ENCODE results near the gene NPTX1. TPM values are rescaled to one million over a fixed set of nuclear protein-coding genes. Genes with fewer than 3 reads are reported as not detected.

NPTX1 gene
- total and polyA plus RNA-seq, 2 experiments from 2014 or later: 3.4 to 20.5 TPM

DNA sequence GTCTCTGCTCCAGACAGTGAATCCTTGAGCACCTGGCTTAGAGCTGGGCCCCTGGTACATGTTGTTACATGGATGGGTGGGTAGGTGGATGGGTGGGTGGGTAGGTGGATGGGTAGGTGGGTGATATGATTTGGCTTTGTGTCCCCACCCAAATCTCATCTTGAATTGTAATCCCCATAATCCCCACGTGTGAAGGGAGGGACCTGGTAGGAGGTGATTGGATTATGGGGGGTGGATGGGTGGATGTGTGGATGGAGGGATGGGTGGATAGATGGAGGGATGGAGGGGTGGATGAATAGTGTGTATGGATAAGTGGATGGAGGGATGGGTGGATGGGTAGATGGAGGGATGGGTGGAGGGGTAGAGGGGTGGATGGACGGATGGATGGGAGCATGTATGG, 26.6 kb upstream of the NPTX1 start:
- Mint-ChIP-seq H3K4me1 (peaks cover 5% of the 10 kb centered on the region), H3K27ac (no peak overlapping the region), H3K9me3 (no peaks in the 10 kb centered on the region), H3K4me3 (no peak overlapping the region), H3K27me3 (ENCODE audit: insufficient read depth, low read depth, poor library complexity) (peaks cover 12% of the 10 kb centered on the region), H3K36me3 (ENCODE audit: low read depth) (peaks cover 3% of the 10 kb centered on the region; the same call in 1 of the 3 replicates)
- Histone ChIP-seq H2AFZ (no peak overlapping the region), H3K9me2 (ENCODE audit: insufficient read depth) (no peaks in the 10 kb centered on the region), H3K79me2 (replicated peaks; ENCODE audit: insufficient read depth) (no peaks in the 10 kb centered on the region), H3F3A (replicated peaks; ENCODE audit: low read depth) (no peaks in the 10 kb centered on the region), H4K20me1 (replicated peaks; ENCODE audit: insufficient read depth) (no peaks in the 10 kb centered on the region), H3K4me3 (no peak overlapping the region), H3K4me1 (ENCODE audit: insufficient read depth) (no peaks in the 10 kb centered on the region), H3K27me3 (ENCODE audit: insufficient read depth) (no peaks in the 10 kb centered on the region), H3K36me3 (ENCODE audit: insufficient read depth) (no peaks in the 10 kb centered on the region), H3K27ac (ENCODE audit: low read depth) (no peak overlapping the region), H3K4me2 (no peak overlapping the region)
- TF ChIP-seq NANOG (IDR thresholded peaks at IDR 0.05; ENCODE audit: borderline replicate concordance): no peak
- DNase-seq (ENCODE audit: low spot score) (no peak), ATAC-seq (no peak)

DNA sequence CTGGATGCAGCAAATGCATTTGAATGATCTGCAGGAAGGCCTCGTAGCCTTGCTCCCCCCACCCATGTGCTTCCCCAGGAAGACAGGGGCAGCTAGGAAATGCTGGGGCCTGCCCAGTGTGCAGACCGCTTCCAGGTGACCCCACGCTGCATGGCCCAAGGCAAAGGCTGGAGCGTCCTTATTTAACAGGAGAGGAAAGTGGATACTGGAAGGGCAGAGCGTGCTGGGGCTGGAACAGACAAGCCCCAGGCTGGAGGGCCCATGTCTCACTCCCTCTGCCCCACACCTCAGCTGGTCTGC, 26.1 kb upstream of the NPTX1 start:
- H3K4me2 ChIP-seq: no peak overlapping the region
- peaks cover 5% of the 10 kb centered on the region for H3K4me1 Mint-ChIP-seq
- no peaks in the 10 kb centered on the region for H3K27me3 ChIP-seq (ENCODE audit: insufficient read depth)
- H3K27ac Mint-ChIP-seq: no peak overlapping the region
- H3K79me2 ChIP-seq (replicated peaks; ENCODE audit: insufficient read depth): no peaks in the 10 kb centered on the region
- DNase-seq (ENCODE audit: low spot score) (no peak), ATAC-seq (no peak)
- no peaks in the 10 kb centered on the region for H3K36me3 ChIP-seq (ENCODE audit: insufficient read depth)
- no peak overlapping the region for H2AFZ ChIP-seq
- H3F3A ChIP-seq (replicated peaks; ENCODE audit: low read depth): no peaks in the 10 kb centered on the region
- no peaks in the 10 kb centered on the region for H3K4me1 ChIP-seq (ENCODE audit: insufficient read depth)
- H3K27me3 Mint-ChIP-seq (ENCODE audit: insufficient read depth, low read depth, poor library complexity): peaks cover 14% of the 10 kb centered on the region
- H3K4me3 ChIP-seq: no peak overlapping the region
- no peak overlapping the region for H3K27ac ChIP-seq (ENCODE audit: low read depth)
- H4K20me1 ChIP-seq (replicated peaks; ENCODE audit: insufficient read depth): no peaks in the 10 kb centered on the region
- no peaks in the 10 kb centered on the region for H3K9me2 ChIP-seq (ENCODE audit: insufficient read depth)
- peaks cover 3% of the 10 kb centered on the region; the same call in 1 of the 3 replicates for H3K36me3 Mint-ChIP-seq (ENCODE audit: low read depth)
- no peak overlapping the region for H3K4me3 Mint-ChIP-seq
- H3K9me3 Mint-ChIP-seq: no peaks in the 10 kb centered on the region
- TF ChIP-seq POLR2AphosphoS5 (IDR thresholded peaks at IDR 0.05; ENCODE audit: low read depth) (no peak), ZNF331 (CRISPR knock-in tag; IDR thresholded peaks at IDR 0.05; ENCODE audit: low read depth) (no peak), EZH2phosphoT487 (IDR thresholded peaks at IDR 0.05; ENCODE audit: unreplicated experiment) (no peak), NANOG (IDR thresholded peaks at IDR 0.05; ENCODE audit: borderline replicate concordance) (no peak), STAT1 (IDR thresholded peaks at IDR 0.05; ENCODE audit: unreplicated experiment) (no peak), JUNB (IDR thresholded peaks at IDR 0.05; ENCODE audit: unreplicated experiment) (no peak), CREB1 (CRISPR knock-in tag; IDR thresholded peaks at IDR 0.05; ENCODE audit: low read depth) (no peak), EZH2 (IDR thresholded peaks at IDR 0.05; ENCODE audit: low read depth, unreplicated experiment) (no peak), ZNF114 (CRISPR knock-in tag; IDR thresholded peaks at IDR 0.05) (no peak)
- TF ChIP-seq, protein P1, sequence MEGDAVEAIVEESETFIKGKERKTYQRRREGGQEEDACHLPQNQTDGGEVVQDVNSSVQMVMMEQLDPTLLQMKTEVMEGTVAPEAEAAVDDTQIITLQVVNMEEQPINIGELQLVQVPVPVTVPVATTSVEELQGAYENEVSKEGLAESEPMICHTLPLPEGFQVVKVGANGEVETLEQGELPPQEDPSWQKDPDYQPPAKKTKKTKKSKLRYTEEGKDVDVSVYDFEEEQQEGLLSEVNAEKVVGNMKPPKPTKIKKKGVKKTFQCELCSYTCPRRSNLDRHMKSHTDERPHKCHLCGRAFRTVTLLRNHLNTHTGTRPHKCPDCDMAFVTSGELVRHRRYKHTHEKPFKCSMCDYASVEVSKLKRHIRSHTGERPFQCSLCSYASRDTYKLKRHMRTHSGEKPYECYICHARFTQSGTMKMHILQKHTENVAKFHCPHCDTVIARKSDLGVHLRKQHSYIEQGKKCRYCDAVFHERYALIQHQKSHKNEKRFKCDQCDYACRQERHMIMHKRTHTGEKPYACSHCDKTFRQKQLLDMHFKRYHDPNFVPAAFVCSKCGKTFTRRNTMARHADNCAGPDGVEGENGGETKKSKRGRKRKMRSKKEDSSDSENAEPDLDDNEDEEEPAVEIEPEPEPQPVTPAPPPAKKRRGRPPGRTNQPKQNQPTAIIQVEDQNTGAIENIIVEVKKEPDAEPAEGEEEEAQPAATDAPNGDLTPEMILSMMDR (conservative IDR thresholded peaks at IDR 0.05; ENCODE audit: low read depth in 2 of 2): no peak
- TF ChIP-seq, protein P2, sequence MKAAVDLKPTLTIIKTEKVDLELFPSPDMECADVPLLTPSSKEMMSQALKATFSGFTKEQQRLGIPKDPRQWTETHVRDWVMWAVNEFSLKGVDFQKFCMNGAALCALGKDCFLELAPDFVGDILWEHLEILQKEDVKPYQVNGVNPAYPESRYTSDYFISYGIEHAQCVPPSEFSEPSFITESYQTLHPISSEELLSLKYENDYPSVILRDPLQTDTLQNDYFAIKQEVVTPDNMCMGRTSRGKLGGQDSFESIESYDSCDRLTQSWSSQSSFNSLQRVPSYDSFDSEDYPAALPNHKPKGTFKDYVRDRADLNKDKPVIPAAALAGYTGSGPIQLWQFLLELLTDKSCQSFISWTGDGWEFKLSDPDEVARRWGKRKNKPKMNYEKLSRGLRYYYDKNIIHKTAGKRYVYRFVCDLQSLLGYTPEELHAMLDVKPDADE (IDR thresholded peaks at IDR 0.05): no peak
- TF ChIP-seq, protein P3, sequence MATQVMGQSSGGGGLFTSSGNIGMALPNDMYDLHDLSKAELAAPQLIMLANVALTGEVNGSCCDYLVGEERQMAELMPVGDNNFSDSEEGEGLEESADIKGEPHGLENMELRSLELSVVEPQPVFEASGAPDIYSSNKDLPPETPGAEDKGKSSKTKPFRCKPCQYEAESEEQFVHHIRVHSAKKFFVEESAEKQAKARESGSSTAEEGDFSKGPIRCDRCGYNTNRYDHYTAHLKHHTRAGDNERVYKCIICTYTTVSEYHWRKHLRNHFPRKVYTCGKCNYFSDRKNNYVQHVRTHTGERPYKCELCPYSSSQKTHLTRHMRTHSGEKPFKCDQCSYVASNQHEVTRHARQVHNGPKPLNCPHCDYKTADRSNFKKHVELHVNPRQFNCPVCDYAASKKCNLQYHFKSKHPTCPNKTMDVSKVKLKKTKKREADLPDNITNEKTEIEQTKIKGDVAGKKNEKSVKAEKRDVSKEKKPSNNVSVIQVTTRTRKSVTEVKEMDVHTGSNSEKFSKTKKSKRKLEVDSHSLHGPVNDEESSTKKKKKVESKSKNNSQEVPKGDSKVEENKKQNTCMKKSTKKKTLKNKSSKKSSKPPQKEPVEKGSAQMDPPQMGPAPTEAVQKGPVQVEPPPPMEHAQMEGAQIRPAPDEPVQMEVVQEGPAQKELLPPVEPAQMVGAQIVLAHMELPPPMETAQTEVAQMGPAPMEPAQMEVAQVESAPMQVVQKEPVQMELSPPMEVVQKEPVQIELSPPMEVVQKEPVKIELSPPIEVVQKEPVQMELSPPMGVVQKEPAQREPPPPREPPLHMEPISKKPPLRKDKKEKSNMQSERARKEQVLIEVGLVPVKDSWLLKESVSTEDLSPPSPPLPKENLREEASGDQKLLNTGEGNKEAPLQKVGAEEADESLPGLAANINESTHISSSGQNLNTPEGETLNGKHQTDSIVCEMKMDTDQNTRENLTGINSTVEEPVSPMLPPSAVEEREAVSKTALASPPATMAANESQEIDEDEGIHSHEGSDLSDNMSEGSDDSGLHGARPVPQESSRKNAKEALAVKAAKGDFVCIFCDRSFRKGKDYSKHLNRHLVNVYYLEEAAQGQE (IDR thresholded peaks at IDR 0.05; ENCODE audit: unreplicated experiment): no peak
